ENCODE data around the gene BOK.

DNA sequence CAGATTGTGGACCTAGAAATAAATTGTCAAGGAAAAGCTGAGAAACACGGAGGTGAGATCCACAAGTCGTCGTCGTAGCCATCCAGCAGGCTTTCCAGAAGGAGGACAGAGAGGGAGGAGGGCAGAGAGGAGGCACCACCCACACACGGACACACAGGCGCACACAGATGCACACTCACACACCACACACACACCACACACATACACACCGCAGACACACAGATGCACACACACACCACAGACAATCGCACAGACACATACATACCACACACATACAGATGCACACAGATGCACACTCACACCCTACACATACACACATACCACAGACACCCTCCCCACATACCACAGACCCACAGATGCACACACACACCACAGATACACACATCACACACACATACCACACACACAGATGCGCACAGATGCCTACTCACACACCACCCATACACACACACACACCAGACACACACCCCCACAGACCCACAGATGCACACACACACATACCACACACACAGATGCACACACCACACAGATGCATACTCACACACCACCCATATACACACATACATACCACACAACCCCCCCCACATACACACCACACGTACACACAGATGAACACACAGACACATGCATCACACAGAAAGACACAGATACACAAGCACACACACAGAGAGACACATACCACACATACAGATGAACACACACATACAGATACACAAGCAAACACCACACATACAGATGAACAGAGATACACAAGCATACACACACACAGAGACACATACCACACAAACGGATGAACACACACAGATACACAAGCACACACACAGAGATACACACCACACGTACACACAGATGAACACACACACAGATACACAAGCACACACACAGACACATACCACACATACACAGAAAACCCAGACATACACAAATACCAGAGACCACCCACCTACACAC is 12.7 kb upstream of the BOK start:
- TF ChIP-seq CTCF (IDR thresholded peaks at IDR 0.05) = no peak
- no peak for TF ChIP-seq POLR2A (IDR thresholded peaks at IDR 0.05)
